ENCODE data around the gene DOK3. TPM values are rescaled to one million over a fixed set of nuclear protein-coding genes. Genes with fewer than 3 reads are reported as not detected.

DOK3 gene
- total and polyA plus RNA-seq, 10 donors = 69.9 to 231 (median 142) TPM

GRCh38 chr5:177475563-177476427 is 33.8 kb downstream of the DOK3 start:
- Histone ChIP-seq H3K27me3 (replicated peaks in 1 of 7) (peaks cover 0 to 32% (median 10%) of the 10 kb centered on the region in 7 donors), H3K4me3 (no peak overlapping the region), H3K4me1 (peaks cover 19 to 94% (median 76%) of the 10 kb centered on the region in 6 donors), H3K27ac (peak overlapping the region in 1 of 8 donors; percentile 21), H3K36me3 (no peaks in the 10 kb centered on the region), H3K9me3 (no peaks in the 10 kb centered on the region)
- intact Hi-C loops (cut with DNase I; ENCODE audit: low total_unique reads) = no loop called here
- TF ChIP-seq CTCF (IDR thresholded peaks at IDR 0.05 in 8 of 11, conservative IDR thresholded peaks at IDR 0.05 in 3 of 11) = no peak
- TF ChIP-seq POLR2A (IDR thresholded peaks at IDR 0.05) = no peak
- TF ChIP-seq POLR2AphosphoS5 (IDR thresholded peaks at IDR 0.05) = no peak
- DNase-seq = no peak
- WGBS, 5 donors = 59 to 70% (median 67%) methylated on average over 11 of the region's 11 CpGs

- intact Hi-C loops (cut with DNase I; ENCODE audit: low total_unique reads) = no loop called here
- no peak for DNase-seq
- H3K27ac ChIP-seq = peak overlapping the region in 2 of 8 donors; percentile 78 to 81
- peaks cover 18 to 96% (median 72%) of the 10 kb centered on the region in 6 donors for H3K4me1 ChIP-seq
- TF ChIP-seq POLR2AphosphoS5 (IDR thresholded peaks at IDR 0.05) = no peak
- no peak for TF ChIP-seq POLR2A (IDR thresholded peaks at IDR 0.05)
- no peak for TF ChIP-seq CTCF (IDR thresholded peaks at IDR 0.05 in 8 of 11, conservative IDR thresholded peaks at IDR 0.05 in 3 of 11)
- H3K27me3 ChIP-seq (replicated peaks in 1 of 7) = peaks cover 0 to 32% (median 10%) of the 10 kb centered on the region in 7 donors
- H3K4me3 ChIP-seq = no peak overlapping the region
- WGBS, 5 donors = 35 to 46% (median 45%) methylated on average over 3 to 4 of the region's 4 CpGs
- H3K9me3 ChIP-seq = no peaks in the 10 kb centered on the region
- H3K36me3 ChIP-seq = no peaks in the 10 kb centered on the region
Observed at GRCh38 chr5:177474846-177475562, 34.6 kb downstream of the DOK3 start.

GRCh38 chr5:177474002-177474476 is 35.6 kb downstream of the DOK3 start:
- WGBS, 5 donors = 71 to 80% (median 77%) methylated on average over 7 of the region's 7 CpGs
- Histone ChIP-seq H3K4me1 (peaks cover 8 to 96% (median 64%) of the 10 kb centered on the region in 6 donors), H3K27ac (peak overlapping the region in 4 of 8 donors; percentile 15 to 81 (median 48)), H3K4me3 (peak overlapping the region in 4 of 8 donors; percentile 55 to 82 (median 65)), H3K9me3 (no peaks in the 10 kb centered on the region), H3K27me3 (replicated peaks in 1 of 7) (peaks cover 0 to 32% (median 10%) of the 10 kb centered on the region in 7 donors), H3K36me3 (no peaks in the 10 kb centered on the region)
- DNase-seq = no peak
- TF ChIP-seq CTCF (IDR thresholded peaks at IDR 0.05 in 8 of 11, conservative IDR thresholded peaks at IDR 0.05 in 3 of 11) (no peak), POLR2A (IDR thresholded peaks at IDR 0.05) (no peak), POLR2AphosphoS5 (IDR thresholded peaks at IDR 0.05) (no peak)
- intact Hi-C loops (cut with DNase I; ENCODE audit: low total_unique reads) = no loop called here
